Ramos (cell line): ENCODE data around the gene RPH3AL.

ENCODE experiments used
- in situ Hi-C: fragments of 300-500 bp; cut with MboI; formaldehyde crosslinking; loops from one replicate; pipeline ENCODE4 v1.14.3; 2022; ENCODE audit warnings: low sequenced_read_pairs; ENCODE audit not compliant: unreplicated experiment

The RPH3AL gene, protein sequence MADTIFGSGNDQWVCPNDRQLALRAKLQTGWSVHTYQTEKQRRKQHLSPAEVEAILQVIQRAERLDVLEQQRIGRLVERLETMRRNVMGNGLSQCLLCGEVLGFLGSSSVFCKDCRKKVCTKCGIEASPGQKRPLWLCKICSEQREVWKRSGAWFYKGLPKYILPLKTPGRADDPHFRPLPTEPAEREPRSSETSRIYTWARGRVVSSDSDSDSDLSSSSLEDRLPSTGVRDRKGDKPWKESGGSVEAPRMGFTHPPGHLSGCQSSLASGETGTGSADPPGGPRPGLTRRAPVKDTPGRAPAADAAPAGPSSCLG

DNA sequence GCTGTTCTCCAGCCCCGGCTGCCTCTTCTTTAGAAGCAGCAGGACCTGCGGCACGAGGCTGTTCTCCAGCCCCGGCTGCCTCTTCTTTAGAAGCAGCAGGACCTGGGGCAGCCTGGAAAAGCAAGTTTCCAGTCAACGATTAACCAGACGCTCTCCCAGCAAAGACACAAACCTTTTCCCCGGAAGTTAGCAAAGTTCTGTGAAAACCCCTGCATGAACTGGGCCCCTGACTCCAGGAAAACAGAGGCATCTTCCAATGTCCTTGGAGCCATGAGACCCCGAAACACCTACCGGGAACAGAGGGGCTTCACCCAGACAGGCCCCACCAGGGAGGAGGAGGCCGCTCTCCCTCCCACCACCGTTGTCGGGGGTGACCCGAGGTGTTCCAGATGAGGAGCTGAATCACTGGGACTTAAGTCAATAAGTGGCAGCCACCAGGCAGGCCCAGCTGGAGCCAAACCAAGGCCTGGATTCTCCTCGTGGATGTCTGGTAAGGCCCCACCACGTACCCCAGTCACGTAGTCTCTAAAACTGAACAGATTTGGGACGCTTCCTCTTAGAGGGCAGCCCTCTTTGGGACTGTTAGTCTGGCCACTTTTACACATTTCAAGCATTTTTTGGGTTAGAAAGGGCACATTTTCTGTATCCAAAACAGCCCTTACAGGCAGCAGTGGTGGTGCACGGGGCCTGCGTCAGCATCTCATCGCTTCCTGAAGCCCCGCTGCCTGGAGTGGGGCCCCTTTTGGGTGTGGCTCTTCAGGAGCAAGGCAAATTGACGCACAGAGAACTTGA lies at the start of gene RPH3AL:
Gene RPH3AL (minus strand): TSS at position 387 of the 792 bp plus-strand sequence. CDS start 25,264 bp downstream, outside the sequence.
- in situ Hi-C loops, result no loop called here

DNA sequence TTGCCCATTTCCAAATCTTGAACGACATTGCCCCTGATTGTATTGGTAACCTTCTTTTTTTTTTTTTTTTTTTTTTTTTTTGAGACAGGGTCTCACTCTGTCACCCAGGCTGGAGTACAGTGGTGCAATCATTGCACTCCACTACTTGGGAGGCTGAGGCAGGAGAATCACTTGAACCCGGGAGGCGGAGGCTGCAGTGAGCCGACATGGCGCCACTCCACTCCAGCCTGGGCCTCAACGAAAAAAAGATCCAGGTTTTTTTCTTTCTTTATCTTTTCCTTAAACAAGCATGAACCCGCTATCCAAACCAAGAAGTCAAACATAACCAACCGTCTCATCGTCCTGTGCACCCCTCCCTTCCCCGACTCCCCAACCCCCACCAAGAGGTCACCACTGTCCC lies 47.6 kb upstream of the RPH3AL start:
- in situ Hi-C loops, result no loop called here

DNA sequence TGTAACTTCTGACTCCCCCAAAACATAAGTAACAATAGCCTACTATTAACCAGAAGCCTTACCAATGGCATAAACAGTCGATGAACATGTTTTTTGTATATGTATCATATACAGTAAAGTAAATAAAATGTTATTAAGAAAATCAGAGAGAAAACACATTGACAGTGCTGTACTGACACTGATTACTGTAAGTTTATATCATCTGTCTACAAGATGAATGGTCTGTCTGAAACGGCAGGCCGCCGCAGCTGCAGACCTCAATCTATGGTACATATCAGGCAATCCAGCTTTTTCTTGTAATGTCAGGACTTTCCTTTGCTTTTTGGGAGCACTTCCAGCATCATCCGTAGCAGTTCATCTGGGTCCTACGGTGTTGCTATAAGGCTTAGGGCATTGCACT lies 44.2 kb upstream of the RPH3AL start:
- in situ Hi-C loops, result no loop called here

DNA sequence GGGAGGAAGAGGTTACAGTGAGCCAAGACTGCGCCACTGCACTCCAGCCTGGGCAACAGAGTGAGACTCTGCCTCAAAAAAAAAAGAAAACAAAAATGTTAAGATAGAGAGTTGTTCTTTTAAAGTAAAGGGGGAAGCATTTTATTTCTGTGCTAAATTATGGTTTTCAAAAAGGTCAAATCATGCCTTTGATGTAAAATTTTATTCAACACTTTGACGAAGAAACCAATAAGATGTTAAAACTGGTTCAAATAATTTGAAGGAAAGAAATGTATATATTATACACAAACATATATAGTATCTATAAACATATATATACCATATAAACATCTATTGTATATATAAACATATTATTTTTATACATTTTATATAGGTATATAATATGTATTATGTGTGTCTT lies 43.4 kb upstream of the RPH3AL start:
- in situ Hi-C loops, result no loop called here

DNA sequence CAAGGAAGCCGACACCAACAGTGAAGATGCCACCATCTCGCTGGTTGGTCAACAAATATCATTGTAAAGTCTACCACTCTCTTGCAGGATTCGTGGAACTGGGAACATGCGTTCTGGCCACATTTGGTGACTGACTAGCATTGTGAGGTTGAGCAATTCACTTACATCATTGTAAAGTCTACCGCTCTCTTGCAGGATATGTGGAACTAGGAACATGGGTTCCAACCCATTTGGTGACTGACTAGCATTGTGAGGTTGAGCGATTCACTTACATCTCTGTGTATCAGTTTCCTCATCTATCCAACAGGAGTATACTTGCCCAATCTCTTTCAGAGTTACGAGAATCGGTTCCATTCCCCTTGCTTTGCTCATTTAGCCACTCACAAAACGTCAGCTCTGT lies 42.6 kb upstream of the RPH3AL start:
- in situ Hi-C loops, result no loop called here

DNA sequence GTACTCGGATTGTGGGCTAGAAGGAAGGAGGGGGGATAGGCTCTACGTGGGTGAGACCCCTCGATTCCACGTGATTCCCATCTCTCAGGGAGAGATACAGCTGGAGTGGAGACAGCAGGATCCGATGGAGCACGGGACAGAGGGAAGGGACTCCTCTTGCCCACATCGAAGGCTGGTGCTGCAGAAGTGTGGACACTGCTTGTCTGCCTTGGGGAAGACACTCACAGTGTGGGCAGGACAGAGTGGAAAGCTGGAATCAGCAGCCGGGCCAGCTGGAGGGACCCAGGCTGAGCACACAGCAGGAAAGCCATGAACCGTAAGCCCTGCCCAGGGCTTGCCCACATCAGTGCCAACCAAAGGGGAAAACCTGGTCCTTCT lies 42.1 kb upstream of the RPH3AL start:
- in situ Hi-C loops, result no loop called here

DNA sequence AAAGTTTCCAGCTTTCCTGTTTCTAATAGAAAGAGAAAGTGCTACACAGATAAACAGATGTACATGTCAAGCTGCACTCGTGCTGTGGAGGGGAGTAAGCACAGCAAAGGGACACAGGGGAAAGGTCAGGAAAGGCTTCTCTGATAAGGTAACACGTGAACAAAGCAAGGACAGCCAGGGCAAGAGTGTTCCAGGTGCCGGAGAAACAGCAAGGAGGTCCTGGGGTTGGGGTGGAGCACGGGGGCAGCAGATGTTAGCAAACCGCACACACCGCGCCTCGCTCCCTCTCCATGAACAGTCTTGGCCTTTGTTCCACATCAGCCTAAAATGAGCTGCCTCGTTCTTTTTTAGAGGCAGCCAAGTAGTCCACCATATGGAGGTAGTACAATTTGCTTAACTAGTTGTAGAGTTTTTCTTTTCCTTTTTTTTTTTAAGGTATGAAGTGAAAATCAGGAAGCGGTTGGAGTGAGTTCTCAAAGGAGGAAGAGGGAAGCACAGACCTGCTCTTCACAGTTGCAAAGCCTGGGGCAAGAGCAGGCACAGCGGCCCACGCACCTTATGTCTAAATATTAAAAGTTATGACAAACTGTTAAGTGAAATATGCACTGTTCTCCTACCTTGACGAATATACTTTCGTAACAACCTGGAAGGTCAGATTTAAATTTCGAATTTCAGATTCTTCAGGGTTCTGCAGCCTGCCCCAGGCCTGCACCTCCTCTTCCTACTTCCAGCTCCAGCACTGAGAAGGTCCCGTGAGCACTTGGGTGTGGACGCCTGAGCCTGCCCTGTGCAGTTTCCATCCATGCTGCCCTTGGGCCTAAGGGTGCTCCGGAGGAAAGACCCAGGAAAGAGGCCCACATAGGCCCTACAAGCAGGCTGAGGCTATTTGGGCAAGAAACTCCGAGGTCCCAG lies 41.5 kb upstream of the RPH3AL start:
- in situ Hi-C loops, result no loop called here

DNA sequence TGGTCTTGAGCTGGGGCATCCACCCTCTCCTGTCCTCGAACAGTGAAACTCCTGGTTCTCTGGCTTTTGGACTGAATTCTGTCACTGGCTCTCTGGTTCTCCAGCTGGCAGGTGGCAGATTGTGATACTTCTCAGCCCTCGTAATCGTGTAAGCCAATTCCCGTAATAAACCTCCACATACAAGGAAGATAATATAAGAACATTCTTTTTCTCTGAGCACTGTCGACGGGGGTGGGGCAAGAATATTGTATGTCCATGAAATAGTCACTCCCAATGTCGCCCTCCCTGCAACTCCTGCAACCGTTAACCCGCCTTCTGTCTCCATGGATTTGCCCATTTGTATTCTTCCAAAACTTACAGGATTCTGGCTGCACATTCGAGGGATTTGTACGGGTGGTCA lies 39.2 kb upstream of the RPH3AL start:
- in situ Hi-C loops, result no loop called here

DNA sequence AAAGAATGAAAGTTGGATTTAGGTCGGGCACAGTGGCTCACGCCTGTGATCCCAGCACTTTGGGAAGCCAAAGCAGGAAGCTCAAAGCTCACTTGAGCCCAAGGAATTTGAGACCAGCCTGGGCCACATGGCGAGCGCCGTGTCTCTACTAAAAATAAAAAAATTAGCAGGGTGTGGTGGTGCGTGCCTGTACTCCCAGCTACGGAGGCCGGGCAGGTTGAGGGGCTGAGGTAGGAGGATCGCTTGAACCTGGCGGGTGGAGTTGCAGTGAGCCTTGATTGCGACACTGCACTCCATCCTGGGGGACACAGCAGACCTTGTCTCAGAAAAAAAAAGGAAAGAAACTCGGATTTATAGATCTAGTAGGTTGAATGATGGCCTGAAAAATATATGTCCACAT lies 37.4 kb upstream of the RPH3AL start:
- in situ Hi-C loops, result no loop called here

DNA sequence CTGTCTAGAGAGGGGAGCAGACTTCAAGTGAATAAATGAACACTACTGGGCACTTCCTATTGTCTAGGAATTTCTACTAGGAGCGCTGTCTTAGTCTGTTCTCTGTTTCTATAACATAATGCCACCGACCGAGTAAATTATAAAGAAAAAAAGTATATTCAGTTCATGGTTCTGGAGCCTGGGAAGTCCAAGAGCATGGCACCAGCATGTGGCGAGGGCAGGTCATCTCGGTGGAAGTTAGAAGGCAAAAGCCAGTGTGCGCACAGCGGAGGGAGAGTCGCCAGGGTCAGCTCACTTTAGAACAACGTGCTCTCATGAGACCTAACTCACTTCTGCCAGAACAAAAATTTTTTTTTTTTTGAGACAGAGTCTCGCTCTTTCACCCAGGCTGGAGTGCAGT lies 35.5 kb upstream of the RPH3AL start:
- in situ Hi-C loops, result no loop called here

DNA sequence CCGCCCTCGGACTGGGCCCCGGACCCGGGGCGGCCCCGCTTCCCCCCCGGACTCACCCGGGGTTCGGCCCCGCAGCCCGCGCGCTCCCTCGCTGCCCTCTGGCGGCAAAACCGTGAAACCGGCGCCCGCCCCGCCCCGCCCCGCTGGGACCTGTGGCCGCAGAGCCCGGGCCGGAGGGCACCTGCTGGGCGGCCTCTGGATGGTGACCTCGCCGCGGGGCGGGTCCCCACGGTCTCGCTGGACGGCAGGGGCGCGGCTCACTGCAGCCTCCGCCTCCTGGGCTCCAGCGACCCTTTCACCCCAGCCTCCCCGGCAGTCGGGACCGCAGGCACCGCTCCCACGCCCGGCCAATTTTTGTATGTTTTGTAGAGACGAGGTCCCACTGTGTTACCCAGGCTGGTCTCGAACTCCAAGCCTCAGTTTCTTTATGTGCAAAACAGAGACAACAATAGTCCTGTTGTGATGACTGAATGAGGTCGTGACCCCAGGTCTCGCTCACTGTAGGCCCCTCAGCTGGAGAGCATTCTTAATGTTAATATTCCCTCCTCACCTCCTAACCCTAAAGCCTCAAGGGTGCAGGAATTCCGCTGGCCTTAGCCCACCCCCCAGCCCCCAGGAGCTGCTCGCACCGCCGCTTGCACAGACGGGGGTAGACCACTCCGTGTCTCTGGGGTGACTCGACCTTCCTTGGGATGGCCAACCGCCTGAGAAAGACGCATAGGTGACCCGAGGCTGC lies 33.7 kb upstream of the RPH3AL start:
- in situ Hi-C loops, result no loop called here

DNA sequence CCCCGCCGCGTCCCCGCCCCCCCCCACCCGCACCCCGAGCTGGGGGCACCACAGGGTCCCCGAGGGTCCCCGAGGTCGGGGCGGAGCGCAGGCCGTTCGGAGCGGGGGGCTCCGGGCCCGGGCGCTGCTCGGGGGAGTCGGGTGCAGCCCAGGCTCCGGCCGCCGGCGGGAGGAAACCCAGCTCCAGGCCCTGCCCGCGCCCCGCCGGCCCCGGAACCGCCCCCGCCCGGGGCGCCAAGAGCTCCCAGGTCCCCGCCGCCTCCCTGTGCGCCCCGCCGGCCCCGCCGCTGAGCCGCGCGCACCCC lies 33.2 kb upstream of the RPH3AL start:
- in situ Hi-C loops, result no loop called here

DNA sequence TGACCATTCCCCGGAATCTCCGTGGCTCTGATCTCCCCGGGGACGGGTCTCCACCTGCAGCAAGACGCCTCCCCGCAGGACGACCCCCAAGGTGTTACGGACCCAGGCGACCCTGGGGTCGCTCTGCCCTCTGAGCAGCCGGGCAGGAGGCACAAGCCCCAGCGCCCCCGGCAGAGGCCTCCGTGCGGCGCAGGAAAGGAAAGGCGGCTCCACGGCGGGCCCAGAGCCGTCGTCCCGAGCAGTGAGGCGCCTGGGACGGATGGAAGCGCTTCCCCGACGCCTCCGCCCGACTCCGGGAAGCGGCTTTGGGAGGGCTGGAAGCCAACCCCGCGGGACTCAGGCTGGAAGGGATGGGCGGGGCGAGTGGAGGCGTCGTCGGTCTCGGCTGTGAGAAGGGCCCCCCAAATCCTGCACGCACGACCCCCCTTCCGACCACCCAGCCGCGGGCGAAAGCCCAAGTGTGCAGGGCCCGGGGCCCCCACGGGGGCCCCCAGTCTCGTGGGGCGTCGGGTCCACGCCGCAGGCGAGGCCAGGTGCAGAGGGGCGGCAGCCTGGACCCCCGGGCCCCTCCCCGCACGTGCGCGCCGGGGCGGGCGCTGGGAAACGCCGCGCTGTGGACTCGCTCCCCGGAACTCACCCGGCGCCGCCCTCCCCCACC lies 32.7 kb upstream of the RPH3AL start:
- in situ Hi-C loops, result no loop called here

DNA sequence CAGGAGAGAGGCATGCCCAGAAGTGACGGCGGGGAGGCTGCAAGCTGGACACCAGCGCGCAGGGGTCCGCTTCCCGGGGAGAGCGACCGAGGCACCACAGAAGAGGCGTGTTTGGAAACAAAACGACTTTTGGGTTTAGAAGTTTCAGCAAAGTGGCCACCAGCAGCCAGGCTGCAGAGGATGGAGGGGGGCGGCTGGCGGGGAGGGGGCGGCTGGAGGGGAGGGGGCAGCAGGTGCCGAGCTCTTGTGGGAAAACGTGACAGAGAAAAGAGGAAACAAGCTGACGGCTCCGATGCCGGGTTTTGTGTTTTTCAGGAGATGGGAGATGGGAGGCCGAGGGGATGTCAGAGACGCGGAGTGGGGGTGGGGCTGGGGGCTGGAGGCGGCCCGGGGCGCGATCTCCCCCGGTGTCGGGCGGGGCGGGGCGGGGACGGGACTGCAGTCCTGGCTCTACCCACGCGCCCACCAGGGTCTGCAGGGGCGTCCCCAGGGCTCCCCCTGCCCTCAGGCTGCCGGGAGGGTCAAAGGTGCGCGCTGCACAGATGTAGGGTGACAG lies 32.1 kb upstream of the RPH3AL start:
- in situ Hi-C loops, result no loop called here

DNA sequence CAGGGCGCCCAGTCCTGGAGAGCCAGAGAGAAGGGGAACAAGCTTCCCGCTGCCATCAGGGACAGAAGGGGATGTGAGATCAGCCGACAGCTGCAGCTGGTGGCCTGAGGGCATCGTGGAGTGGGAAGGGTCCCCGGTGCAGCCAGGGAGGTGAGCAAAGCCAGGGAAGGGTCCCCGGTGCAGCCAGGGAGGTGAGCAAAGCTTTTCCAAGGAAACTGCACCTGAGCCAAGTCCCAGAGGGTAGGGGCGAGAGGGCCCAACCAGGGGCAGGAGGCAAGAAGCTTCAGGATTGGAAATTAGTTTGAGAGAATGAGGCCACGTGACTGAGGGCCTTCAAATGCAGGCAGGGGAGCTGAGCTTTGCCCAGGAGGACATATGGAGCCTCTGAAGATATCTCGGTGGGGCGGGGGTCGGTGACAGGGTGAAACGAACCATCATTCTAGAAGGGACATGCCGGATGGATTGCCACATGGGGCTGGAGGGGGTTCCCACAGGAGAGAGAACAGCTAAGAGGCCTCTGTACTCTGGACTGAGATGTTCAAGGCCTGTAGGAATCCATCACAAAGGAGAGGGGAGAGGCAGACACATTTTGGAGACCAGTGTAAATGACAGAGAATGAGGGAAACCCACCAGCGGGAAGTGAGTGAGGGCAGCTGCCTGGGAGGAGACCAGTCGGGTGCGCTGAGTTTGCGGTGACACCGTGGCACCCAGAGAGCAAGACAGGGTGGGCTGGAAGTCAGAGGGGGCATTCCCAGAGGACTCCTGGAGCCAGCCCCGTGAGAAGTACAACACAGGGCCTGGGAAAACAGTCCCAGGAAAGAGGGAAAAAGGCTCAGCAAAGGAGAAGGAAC lies 31.4 kb upstream of the RPH3AL start:
- in situ Hi-C loops, result no loop called here

DNA sequence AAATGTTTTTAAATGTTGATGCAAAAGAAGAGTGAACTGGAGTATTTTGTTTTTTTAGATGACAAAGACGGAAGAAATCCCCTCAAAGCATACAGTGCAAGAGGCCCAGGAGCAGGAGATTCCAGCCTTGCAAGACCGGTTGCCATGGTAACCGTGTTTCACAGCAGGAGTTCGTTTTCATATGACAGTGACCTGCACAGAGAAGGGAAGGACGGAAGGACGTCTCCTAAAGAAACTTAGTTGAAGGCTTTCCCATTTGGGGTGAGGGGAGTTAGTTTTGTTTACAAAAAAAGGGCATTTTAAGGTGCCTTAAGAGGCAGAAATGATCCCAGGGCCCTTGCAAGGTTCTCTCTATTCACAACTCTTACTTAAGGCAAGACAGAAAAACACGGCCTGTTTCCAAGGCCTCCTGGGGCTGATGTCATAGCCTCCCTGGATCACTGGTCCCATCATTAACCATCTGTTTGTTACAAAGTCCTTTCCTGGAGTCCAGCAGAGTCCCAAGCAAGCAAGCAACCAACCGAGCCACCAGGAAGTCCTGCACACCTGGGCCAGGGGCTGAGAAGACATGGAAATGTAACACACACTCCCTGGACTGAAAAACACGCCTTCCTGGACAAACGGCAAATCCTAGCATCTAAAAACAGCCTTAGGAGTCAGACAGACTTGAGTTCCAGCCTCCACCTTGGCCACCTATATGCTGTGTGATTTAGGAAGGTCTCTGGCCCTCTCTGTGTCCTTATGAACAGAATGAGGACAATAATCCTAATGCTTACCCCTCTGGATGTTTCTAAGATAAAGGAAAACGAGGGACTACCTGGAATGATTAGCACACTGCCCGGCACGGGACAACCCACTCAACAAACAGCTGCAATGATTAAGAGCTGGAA lies 30.3 kb upstream of the RPH3AL start:
- in situ Hi-C loops, result no loop called here

DNA sequence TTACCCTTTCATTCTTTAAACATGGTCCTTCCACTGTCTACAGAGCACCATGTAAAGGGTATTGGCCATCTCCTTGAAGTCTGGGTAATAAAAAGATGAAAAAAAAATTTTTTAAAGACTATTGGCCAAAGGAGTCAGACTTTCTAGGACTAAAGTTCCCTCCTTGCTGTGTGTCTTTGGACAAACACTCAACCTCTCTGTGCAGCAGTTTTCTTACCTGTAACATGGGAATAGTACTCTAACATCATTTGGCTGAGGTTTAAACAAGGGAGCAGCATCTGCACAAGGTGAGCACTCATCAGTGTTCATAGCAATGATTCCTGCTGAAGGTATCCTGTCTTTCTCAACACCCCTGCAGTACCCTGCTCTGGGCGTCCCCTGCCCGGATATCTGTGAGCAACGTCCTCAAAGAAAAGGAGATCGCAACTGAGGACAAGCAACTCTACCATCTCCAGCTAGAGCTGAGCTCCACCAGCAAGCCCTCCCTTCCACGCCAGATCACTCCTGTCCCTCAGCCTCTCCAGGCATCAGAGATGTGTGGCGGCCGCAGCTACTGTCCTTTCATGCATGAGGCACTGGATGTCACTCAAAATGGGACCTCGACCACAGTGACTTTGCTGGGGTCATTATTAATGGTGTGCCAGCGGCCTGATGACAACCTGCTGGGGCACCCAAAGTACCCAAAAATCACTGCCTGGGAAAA lies 29.5 kb upstream of the RPH3AL start:
- in situ Hi-C loops, result no loop called here
